SK-N-SH (cell line): ENCODE measurements around the gene KIF6.

Source experiments
- CHD2 ChIP-seq: fragments of 150-350 bp; IDR thresholded peaks from 2 replicates; pipeline ENCODE4 v1.6.1; 2018; ENCODE audit warnings: low read length; ENCODE audit not compliant: partially characterized antibody
- CTCF ChIP-seq: fragments of 200-600 bp; sonication (generic); IDR thresholded peaks from 2 replicates; pipeline ENCODE4 v1.6.1; 2017; ENCODE audit warnings: antibody characterized with exemption, mild to moderate bottlenecking, moderate library complexity
- EP300 ChIP-seq, 2 experiments: IDR thresholded peaks; 2 replicates each; pipeline versions ENCODE4 v1.4.0 to v1.6.1; 2012; ENCODE audit warnings: borderline replicate concordance in 1 of 2, low read depth in 1 of 2, low read length in 1 of 2
- JUND ChIP-seq: IDR thresholded peaks from 2 replicates; pipeline ENCODE4 v1.4.0; 2012
- POLR2AphosphoS5 ChIP-seq: IDR thresholded peaks from 2 replicates; pipeline ENCODE4 v1.6.1; 2012; ENCODE audit warnings: low read depth, low read length
- RAD21 ChIP-seq: IDR thresholded peaks from 2 replicates; pipeline ENCODE4 v1.6.1; 2012; ENCODE audit warnings: mild to moderate bottlenecking, low read length
- RCOR1 ChIP-seq: fragments of 150-350 bp; IDR thresholded peaks from 2 replicates; pipeline ENCODE4 v1.6.1; 2017; ENCODE audit warnings: antibody characterized with exemption, low read length
- REST ChIP-seq: IDR thresholded peaks from 2 replicates; pipeline ENCODE4 v1.6.1; 2012; ENCODE audit warnings: mild to moderate bottlenecking, low read depth, low read length, moderate library complexity
- SMC3 ChIP-seq: IDR thresholded peaks from 2 replicates; pipeline ENCODE4 v1.6.1; 2012; ENCODE audit warnings: low read depth, low read length, improper control_type of control experiment
- TCF12 ChIP-seq: IDR thresholded peaks from 2 replicates; pipeline ENCODE4 v1.4.0; 2012
- TF ChIP-seq, protein P1 (sequence below): fragments of 150-350 bp; IDR thresholded peaks from 2 replicates; pipeline ENCODE4 v1.6.1; 2017; ENCODE audit warnings: antibody characterized with exemption, low read length, low read depth, borderline replicate concordance

DNA sequence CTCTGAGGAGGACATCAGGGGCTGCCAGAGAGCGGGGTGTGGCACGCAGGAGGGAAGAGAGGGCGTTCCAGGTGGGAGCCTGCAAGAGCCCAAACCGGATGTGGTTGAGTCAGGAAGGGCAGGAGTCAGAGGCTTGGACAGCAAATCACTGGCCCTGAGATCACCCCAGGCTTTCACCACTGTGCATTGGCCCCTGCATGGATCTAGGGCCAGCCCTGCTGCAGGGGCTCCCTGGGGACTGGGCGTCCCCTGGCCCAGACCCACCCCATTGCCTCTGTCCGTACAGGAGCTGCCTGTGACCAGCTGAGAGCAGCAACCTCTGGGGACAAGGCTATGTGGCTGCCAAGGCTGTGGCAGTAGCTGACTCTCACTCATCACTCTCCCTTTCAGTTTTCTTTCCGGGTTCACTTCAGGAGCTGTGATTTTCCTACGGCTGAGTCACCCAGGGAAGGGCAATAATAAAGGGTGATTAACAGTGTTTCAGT lies 444.9 kb downstream of the KIF6 start:
- TF ChIP-seq CTCF (no peak), CHD2 (no peak), JUND (no peak), TCF12 (no peak), RCOR1 (no peak), EP300 (IDR thresholded peaks at IDR 0.05; ENCODE audit: borderline replicate concordance in 1 of 2, low read depth in 1 of 2, low read length in 1 of 2) (no peak), REST (no peak), SMC3 (no peak), RAD21 (no peak), POLR2AphosphoS5 (no peak)
- TF ChIP-seq, protein P1, sequence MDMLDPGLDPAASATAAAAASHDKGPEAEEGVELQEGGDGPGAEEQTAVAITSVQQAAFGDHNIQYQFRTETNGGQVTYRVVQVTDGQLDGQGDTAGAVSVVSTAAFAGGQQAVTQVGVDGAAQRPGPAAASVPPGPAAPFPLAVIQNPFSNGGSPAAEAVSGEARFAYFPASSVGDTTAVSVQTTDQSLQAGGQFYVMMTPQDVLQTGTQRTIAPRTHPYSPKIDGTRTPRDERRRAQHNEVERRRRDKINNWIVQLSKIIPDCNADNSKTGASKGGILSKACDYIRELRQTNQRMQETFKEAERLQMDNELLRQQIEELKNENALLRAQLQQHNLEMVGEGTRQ = no peak
